MM.1S (cell line): ENCODE measurements around the gene FIGLA.

Source experiments
- CTCF ChIP-seq: fragments of 300-600 bp; sonication (generic); IDR thresholded peaks from 2 replicates; pipeline ENCODE4 v1.5.1; 2016; ENCODE audit warnings: antibody characterized with exemption, low read length, mixed read lengths
- EZH2 ChIP-seq: fragments of 300-600 bp; sonication (generic); optimal IDR thresholded peaks from 2 replicates; pipeline ENCODE3; 2017; ENCODE audit warnings: low read depth, mild to moderate bottlenecking, antibody characterized with exemption, low read length, mixed read lengths

GRCh38 chr2:70733646-70734180 is 56.7 kb downstream of the FIGLA start:
- no peak for TF ChIP-seq CTCF
- no peak for TF ChIP-seq EZH2
